ENCODE measurements around the gene KRT34.

KRT34 gene

GRCh38 chr17:41369023-41369422 lies 13.1 kb downstream of the KRT34 start:
- H3K4me3 ChIP-seq (ENCODE audit: low read depth, low read length) = no peak overlapping the region
- no peak for TF ChIP-seq CTCF (IDR thresholded peaks at IDR 0.05; ENCODE audit: insufficient read depth, low read length, missing control alignments)
- CTCF ChIA-PET = interaction anchor here (1.2 to 1.9 kb wide), 4 partner anchors 40 to 513 kb away, joined by 3 to 10 read pairs (median 4); no protein-coding TSS in a partner anchor
- POLR2A ChIA-PET = no interaction called here
- no peak for DNase-seq (ENCODE audit: low read depth, low spot score)

- POLR2A ChIA-PET = interaction anchor here (1.2 to 1.3 kb wide), 2 partner anchors 10 to 37 kb away, joined by 6 to 9 read pairs; no protein-coding TSS in a partner anchor
- no peak overlapping the region for H3K4me3 ChIP-seq (ENCODE audit: low read depth, low read length)
- no peak for DNase-seq (ENCODE audit: low read depth, low spot score)
- no peak for TF ChIP-seq CTCF (IDR thresholded peaks at IDR 0.05; ENCODE audit: insufficient read depth, low read length, missing control alignments)
- CTCF ChIA-PET = interaction anchor here (0.7 to 1.9 kb wide), 7 partner anchors 11 to 512 kb away, joined by 3 to 10 read pairs (median 4); no protein-coding TSS in a partner anchor
These were observed 14.6 kb downstream of the KRT34 start for GRCh38 chr17:41367426-41368075.

- ChIA-PET POLR2A (no interaction called here), CTCF (no interaction called here)
- H3K4me3 ChIP-seq (ENCODE audit: low read depth, low read length) = no peak overlapping the region
- DNase-seq (ENCODE audit: low read depth, low spot score) = no peak
- TF ChIP-seq CTCF (IDR thresholded peaks at IDR 0.05; ENCODE audit: insufficient read depth, low read length, missing control alignments) = no peak
These were observed 16.0 kb downstream of the KRT34 start for GRCh38 chr17:41366070-41366469.

DNA sequence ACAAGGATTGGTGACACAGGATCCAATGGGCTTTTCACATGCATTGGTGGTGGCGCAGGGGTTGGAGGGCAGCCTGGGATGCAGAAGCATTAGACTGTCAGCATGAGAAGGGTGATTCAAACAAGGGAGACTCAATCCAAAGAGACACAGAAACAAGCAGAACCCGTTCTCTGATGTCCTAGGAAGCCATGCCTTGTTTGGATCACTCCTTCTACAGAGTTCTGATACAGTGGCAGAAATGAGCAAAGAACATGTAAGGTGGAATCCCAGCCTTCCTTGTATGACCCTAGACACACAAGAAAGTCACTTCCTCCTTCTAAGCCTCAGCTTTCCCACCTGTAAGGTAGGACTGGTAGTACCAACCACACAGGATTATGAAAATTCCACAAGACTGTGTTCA lies 18.2 kb downstream of the KRT34 start:
- H3K4me3 ChIP-seq (ENCODE audit: low read depth, low read length) = no peak overlapping the region
- no peak for TF ChIP-seq CTCF (IDR thresholded peaks at IDR 0.05; ENCODE audit: insufficient read depth, low read length, missing control alignments)
- POLR2A ChIA-PET = no interaction called here
- no peak for DNase-seq (ENCODE audit: low read depth, low spot score)
- CTCF ChIA-PET = no interaction called here

GRCh38 chr17:41360296-41360995 lies 21.7 kb downstream of the KRT34 start:
- CTCF ChIA-PET = interaction anchor here (0.9 to 1.0 kb wide), 2 partner anchors 109 to 287 kb away, joined by 3 read pairs; no protein-coding TSS in a partner anchor
- POLR2A ChIA-PET = interaction anchor here (0.7 kb wide), 1 partner anchor 11 kb away, joined by 3 read pairs; no protein-coding TSS in a partner anchor
- TF ChIP-seq CTCF (IDR thresholded peaks at IDR 0.05; ENCODE audit: insufficient read depth, low read length, missing control alignments) = no peak
- no peak for DNase-seq (ENCODE audit: low read depth, low spot score)
- no peak overlapping the region for H3K4me3 ChIP-seq (ENCODE audit: low read depth, low read length)

- TF ChIP-seq CTCF (IDR thresholded peaks at IDR 0.05; ENCODE audit: insufficient read depth, low read length, missing control alignments) = no peak
- CTCF ChIA-PET = interaction anchor here (1.1 to 1.3 kb wide), 2 partner anchors 12 to 308 kb away, joined by 3 to 4 read pairs; no protein-coding TSS in a partner anchor
- DNase-seq (ENCODE audit: low read depth, low spot score) = no peak
- no peak overlapping the region for H3K4me3 ChIP-seq (ENCODE audit: low read depth, low read length)
- POLR2A ChIA-PET = no interaction called here
These were observed 27.6 kb downstream of the KRT34 start for GRCh38 chr17:41354536-41354935.

All from AG04449 (cell line).